Measurements from ENCODE around the gene TMC6. TPM values are rescaled to one million over a fixed set of nuclear protein-coding genes. Genes with fewer than 3 reads are reported as not detected.

Gene TMC6, protein sequence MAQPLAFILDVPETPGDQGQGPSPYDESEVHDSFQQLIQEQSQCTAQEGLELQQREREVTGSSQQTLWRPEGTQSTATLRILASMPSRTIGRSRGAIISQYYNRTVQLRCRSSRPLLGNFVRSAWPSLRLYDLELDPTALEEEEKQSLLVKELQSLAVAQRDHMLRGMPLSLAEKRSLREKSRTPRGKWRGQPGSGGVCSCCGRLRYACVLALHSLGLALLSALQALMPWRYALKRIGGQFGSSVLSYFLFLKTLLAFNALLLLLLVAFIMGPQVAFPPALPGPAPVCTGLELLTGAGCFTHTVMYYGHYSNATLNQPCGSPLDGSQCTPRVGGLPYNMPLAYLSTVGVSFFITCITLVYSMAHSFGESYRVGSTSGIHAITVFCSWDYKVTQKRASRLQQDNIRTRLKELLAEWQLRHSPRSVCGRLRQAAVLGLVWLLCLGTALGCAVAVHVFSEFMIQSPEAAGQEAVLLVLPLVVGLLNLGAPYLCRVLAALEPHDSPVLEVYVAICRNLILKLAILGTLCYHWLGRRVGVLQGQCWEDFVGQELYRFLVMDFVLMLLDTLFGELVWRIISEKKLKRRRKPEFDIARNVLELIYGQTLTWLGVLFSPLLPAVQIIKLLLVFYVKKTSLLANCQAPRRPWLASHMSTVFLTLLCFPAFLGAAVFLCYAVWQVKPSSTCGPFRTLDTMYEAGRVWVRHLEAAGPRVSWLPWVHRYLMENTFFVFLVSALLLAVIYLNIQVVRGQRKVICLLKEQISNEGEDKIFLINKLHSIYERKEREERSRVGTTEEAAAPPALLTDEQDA
- total RNA-seq: 10 to 100 TPM; 14.4 to 21.4 (median 18.5) TPM

DNA sequence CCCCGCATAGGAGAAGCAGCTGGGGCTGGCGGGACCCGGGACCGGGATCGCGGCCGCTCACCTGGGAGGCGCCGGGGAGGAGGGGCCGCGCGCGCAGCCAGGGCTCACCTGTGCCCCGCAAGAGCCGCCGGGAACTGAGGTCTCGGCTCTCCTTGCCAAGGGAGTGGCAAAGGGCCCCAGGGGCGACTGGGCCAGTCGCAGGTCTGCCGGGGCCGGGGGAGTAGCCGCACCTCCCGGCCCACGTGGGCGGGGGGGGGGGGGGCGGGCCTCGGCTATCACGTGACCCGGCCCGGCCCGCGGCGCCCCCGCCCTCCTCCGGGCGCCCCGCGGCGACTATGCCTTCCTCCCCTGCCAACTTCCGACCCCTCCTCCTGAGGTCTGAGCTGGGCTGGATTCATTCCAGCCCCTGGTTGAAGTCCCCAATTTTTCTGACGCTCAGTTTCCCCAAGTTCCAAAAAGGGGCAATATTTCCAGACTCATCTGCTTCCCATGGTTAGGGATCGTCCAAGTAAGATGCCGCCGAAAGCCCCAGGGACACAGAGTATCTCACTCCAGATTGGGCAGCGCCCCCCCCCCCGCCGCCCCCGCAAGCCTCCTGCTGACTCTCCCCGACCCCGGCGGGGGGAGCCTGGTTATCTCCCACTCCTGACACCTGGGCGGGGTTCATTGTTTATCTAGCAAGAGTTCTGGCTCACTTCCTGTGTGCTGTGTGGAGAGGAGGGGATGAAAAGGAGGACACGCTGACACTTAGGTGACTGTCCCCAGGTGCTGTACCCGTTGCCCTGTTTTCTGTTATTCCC is at the start of gene TMC6:
Gene TMC6 (minus strand): TSS at position 205 of the 800 bp plus-strand sequence. CDS start 1,923 bp downstream, outside the sequence.
- H3K9me3 ChIP-seq: no peaks in the 10 kb centered on the region
- WGBS: 12% methylated on average over 21 of the region's 54 CpGs
- intact Hi-C loops (cut with DNase I): no loop called here
- H3K4me3 ChIP-seq: peak within 1 kb of the TSS; percentile 70 to 82 (median 73)
- H3K27ac ChIP-seq (replicated peaks in 1 of 4): peak within 1 kb of the TSS; percentile 71 to 86 (median 78)
- no peak for TF ChIP-seq POLR2A (IDR thresholded peaks at IDR 0.05; ENCODE audit: low read depth)
- TF ChIP-seq POLR2AphosphoS5 (IDR thresholded peaks at IDR 0.05): peak in 1 of 2 donors; percentile 41
- H3K4me1 ChIP-seq: peaks cover 70 to 90% (median 86%) of the 10 kb centered on the region in 4 donors
- H3K36me3 ChIP-seq: peaks cover 0 to 25% (median 21%) of the 10 kb centered on the region in 4 donors
- DNase-seq (ENCODE audit: extremely low spot score): no peak
- peaks cover 5 to 59% (median 14%) of the 10 kb centered on the region in 4 donors for H3K27me3 ChIP-seq

DNA sequence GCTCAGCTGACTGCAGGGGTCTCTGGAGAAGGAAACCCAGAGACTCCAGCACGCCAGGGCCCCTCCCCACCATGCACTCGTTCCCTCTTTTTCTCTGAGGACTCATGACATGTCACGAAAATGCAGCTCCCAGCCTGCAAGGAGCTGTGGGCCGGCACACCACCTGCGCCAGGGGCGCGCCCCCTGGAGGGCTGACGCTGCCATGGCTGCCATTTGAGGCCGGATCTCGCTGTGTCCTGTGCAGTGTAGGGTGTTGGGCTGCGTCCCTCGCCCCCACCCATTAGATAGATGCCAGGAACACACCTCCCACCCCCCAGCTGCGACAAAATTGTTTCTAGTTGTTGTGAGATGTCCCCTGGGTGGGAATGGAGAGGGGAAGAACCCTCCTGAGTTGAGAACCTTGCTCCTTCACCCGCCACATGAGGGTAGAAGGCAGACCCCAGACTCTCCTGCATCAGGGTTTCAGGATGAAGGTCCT is 48.0 kb upstream of the TMC6 start:
- WGBS: 26% methylated on average over 9 of the region's 14 CpGs
- intact Hi-C loops (cut with DNase I): no loop called here

DNA sequence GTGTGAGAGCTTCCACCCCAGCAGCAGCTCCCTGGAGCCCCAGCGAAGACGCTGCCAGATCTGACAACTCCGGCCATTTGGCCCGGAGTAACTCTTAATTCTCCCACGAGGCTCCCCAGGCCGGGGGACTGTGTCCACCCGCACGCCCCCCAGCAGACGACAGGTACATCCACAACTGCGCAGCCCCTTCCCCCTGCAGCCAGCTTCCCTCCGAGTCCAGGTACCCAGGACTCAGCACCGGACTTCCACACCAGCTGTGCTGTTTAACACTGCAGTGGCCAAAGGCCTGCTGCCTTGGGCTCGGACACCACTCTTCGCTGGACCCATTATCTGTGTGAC is 47.1 kb upstream of the TMC6 start:
- 50% methylated on average over 11 of the region's 14 CpGs for WGBS
- peak overlapping the region; percentile 83 to 98 (median 90) for H3K27ac ChIP-seq (replicated peaks in 1 of 4)
- H3K36me3 ChIP-seq: peaks cover 0 to 23% (median 19%) of the 10 kb centered on the region in 4 donors

More for the DNA sequence above, 48.0 kb upstream of the TMC6 start:
- peak overlapping the region; percentile 83 to 98 (median 90) for H3K27ac ChIP-seq (replicated peaks in 1 of 4)
- H3K4me3 ChIP-seq: no peak overlapping the region
- H3K4me1 ChIP-seq: peaks cover 61 to 100% (median 99%) of the 10 kb centered on the region in 4 donors
- H3K27me3 ChIP-seq: no peaks in the 10 kb centered on the region
- peaks cover 0 to 13% (median 9%) of the 10 kb centered on the region in 4 donors for H3K36me3 ChIP-seq
- no peaks in the 10 kb centered on the region for H3K9me3 ChIP-seq
- DNase-seq (ENCODE audit: extremely low spot score): no peak
- TF ChIP-seq, protein P1, sequence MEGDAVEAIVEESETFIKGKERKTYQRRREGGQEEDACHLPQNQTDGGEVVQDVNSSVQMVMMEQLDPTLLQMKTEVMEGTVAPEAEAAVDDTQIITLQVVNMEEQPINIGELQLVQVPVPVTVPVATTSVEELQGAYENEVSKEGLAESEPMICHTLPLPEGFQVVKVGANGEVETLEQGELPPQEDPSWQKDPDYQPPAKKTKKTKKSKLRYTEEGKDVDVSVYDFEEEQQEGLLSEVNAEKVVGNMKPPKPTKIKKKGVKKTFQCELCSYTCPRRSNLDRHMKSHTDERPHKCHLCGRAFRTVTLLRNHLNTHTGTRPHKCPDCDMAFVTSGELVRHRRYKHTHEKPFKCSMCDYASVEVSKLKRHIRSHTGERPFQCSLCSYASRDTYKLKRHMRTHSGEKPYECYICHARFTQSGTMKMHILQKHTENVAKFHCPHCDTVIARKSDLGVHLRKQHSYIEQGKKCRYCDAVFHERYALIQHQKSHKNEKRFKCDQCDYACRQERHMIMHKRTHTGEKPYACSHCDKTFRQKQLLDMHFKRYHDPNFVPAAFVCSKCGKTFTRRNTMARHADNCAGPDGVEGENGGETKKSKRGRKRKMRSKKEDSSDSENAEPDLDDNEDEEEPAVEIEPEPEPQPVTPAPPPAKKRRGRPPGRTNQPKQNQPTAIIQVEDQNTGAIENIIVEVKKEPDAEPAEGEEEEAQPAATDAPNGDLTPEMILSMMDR (IDR thresholded peaks at IDR 0.05): peak; percentile 83 to 91 (median 85)
- TF ChIP-seq POLR2A (IDR thresholded peaks at IDR 0.05; ENCODE audit: low read depth) (no peak), POLR2AphosphoS5 (IDR thresholded peaks at IDR 0.05) (peak; percentile 28 to 75)

DNA sequence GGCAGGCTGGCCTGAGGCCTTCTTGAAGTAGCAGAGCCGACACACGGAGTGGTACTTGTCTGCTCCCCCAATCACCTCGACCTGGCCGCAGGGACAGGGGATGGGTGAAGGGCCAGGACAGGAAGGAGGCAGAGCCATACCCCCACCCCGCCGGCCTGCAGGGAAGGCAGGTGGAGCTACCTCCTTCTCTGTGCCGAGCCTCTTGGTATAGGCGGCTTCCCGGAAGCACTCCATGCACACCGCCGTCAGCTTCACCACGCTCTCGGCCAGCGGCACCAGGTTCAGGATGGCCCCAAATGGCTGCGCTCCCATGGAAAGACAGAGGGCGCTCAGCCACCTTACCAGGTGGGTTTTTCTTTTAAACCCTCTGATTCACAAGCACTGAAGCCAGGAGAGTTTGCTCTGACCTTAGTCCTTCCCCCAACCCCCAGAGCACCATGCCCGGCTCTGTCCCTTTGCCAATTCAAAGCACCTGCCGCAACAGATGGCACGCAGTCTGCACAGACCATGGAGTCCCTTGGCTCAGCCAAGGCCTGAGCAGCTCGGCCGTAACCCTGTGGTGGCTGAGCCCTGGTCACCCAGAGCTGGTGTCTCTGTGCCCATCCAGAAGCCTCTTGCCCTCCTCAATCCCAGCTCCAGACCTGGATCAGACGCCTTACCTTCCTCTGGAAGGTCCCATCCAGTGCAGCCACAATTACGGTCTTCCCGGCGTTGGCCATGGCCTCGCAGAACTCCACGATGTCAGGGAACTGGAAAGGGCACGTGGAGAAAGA is 46.5 kb upstream of the TMC6 start:
- Histone ChIP-seq H3K27ac (replicated peaks in 1 of 4) (peak overlapping the region; percentile 83 to 98 (median 90)), H3K27me3 (no peaks in the 10 kb centered on the region), H3K9me3 (no peaks in the 10 kb centered on the region), H3K4me1 (peaks cover 72 to 100% (median 99%) of the 10 kb centered on the region in 4 donors), H3K36me3 (peaks cover 0 to 27% (median 22%) of the 10 kb centered on the region in 4 donors), H3K4me3 (no peak overlapping the region)
- WGBS: 74% methylated on average over 18 of the region's 28 CpGs
- intact Hi-C loops (cut with DNase I): loop anchor here (5.0 kb wide), 2 partner anchors 63 to 182 kb away; no protein-coding TSS in a partner anchor
- DNase-seq (ENCODE audit: extremely low spot score): no peak
- TF ChIP-seq POLR2A (IDR thresholded peaks at IDR 0.05; ENCODE audit: low read depth): no peak
- peak in 1 of 2 donors; percentile 36 for TF ChIP-seq POLR2AphosphoS5 (IDR thresholded peaks at IDR 0.05)
- TF ChIP-seq, protein P1 (IDR thresholded peaks at IDR 0.05): no peak
- TF ChIP-seq EP300 (IDR thresholded peaks at IDR 0.05): no peak

More for the DNA sequence above, 47.1 kb upstream of the TMC6 start:
- intact Hi-C loops (cut with DNase I): no loop called here
- Histone ChIP-seq H3K4me1 (peaks cover 71 to 100% (median 99%) of the 10 kb centered on the region in 4 donors), H3K27me3 (no peaks in the 10 kb centered on the region), H3K9me3 (no peaks in the 10 kb centered on the region), H3K4me3 (no peak overlapping the region)
- TF ChIP-seq EP300 (IDR thresholded peaks at IDR 0.05) (no peak), POLR2A (IDR thresholded peaks at IDR 0.05; ENCODE audit: low read depth) (no peak)
- TF ChIP-seq, protein P1 (IDR thresholded peaks at IDR 0.05): no peak
- DNase-seq (ENCODE audit: extremely low spot score): no peak

Measured in esophagus muscularis mucosa (tissue), 4 donors.